ENCODE data around the gene SLC25A53.
"Not testable (repeated sequence)": the region's sequence is repeated elsewhere in the genome, so short reads cannot be mapped to it uniquely, and the experiment has no call there.

The SLC25A53 gene

GRCh38 chrX:104075778-104076445, 80.9 kb downstream of the SLC25A53 start, which contains the start of gene TMSB15C:
Gene TMSB15C (minus strand): TSS chrX:104076236.
- not testable (repeated sequence) for DNase-seq (ENCODE audit: low spot score)

DNA sequence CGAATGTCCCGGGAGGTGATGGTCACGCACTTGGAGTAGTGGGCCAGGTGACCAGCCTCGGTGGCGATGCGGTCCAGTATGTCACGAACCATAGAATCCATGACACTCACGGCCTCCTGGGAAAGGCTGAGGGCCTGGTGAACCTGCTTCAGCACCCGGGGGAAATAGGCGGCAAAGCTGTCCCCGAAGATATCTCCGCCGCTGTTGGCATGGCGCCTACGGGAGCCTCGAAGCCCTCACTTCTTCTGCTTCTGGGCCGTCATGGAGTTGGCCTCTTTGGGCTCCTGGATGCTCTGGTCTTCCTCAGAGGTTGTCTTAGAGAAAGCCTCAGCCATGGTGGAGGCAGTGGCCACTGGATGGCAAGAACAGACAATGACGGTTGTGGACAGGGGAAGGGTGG, 94.2 kb downstream of the SLC25A53 start:
- not testable (repeated sequence) for DNase-seq (ENCODE audit: low spot score)

- DNase-seq (ENCODE audit: low spot score), result not testable (repeated sequence)
Observed at GRCh38 chrX:104054956-104055355, 101.9 kb downstream of the SLC25A53 start.

Data from NAMALWA (cell line).